RCC 7860 (cell line): ENCODE data around the gene RGSL1.

Experiments
- DNase-seq: peaks from one replicate; pipeline ENCODE4 v3.0.0-alpha.2; 2015; ENCODE audit warnings: low spot score
- FAIRE-seq: peaks from 2 replicates; lab custom pipeline; 2012; peaks lifted over from hg19 to GRCh38; lab: Jason Lieb, UNC

RGSL1 gene

GRCh38 chr1:182450087-182450486 lies at the start of gene RGSL1:
TSS of gene RGSL1 (plus strand) at chr1:182450146. CDS start at chr1:182450166, 20 bp downstream.
- DNase-seq, result no peak
- FAIRE-seq, result no peak

- FAIRE-seq, result no peak
- DNase-seq, result no peak
Measured at GRCh38 chr1:182400567-182400966, 49.4 kb upstream of the RGSL1 start, which contains the start of gene TEDDM1. TSS of gene TEDDM1 (minus strand) at chr1:182400667. CDS start at chr1:182400485, 182 bp downstream.

- no peak for FAIRE-seq
Measured at GRCh38 chr1:182404781-182405180, 45.2 kb upstream of the RGSL1 start.

DNA sequence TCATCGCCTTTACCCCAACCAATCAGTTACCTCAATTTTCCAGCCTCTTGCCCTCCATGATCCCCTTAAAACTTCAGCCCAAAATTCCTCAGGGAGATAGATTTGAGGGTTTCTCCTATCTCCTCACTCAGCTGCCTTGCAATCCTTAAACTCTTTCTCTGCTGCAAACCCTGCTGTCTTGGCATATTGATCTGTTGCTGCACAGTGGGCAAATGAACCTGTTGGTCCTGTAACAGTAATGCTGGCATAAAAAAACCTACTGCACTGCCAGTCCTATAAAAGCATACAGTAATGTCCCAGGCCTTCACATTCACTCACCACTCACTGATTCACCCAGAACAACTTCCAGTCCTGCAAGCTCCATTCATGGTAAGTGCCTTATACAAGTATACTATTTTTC lies 44.4 kb upstream of the RGSL1 start:
- no peak for DNase-seq
- no peak for FAIRE-seq

More at GRCh38 chr1:182404781-182405180, 45.2 kb upstream of the RGSL1 start:
- no peak for DNase-seq

DNA sequence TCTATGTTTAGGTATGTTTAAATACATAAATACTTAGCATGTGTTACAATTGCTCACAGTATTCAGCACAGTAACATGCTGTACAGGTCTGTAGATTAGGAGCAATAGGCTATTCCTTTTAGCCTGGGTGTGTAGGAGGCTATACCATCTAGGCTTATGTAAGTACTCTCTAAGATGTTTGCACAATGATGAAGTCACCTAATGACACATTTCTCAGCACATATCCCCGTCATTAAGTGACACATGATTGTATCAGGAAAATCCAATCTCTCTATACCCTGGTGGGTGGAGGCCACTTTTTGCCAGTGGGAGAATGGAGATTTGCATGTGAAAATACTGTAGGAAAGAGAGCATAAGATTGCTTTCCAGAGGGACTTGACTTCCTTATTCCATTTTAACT lies 43.9 kb upstream of the RGSL1 start:
- DNase-seq (no peak), FAIRE-seq (no peak)

- DNase-seq, result no peak
- FAIRE-seq, result no peak
Measured at GRCh38 chr1:182407724-182408123, 42.2 kb upstream of the RGSL1 start.

GRCh38 chr1:182408435-182409075 lies 41.4 kb upstream of the RGSL1 start:
- DNase-seq (no peak), FAIRE-seq (no peak)

DNA sequence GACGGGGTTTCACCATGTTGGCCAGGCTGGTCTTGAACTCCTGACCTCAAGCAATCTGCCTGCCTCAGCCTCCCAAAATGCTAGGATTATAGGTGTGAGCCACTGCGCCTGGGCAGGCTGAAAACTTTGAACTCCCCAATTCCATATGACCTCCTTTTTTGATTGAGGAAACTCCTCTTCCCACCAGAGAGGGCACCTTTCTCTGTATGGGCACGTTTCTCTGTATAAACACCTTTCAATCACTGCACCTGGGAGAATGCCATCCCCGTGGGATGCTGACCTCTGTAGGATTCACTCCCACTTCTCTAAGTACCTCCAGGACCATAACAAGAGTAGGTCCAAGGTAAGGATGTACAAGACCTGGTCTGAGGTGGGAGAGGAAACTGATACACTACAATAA lies 39.8 kb upstream of the RGSL1 start:
- DNase-seq (no peak), FAIRE-seq (no peak)

- DNase-seq (no peak), FAIRE-seq (no peak)
Measured at GRCh38 chr1:182410620-182411273, 39.2 kb upstream of the RGSL1 start.

- no peak for FAIRE-seq
- DNase-seq, result no peak
Measured at GRCh38 chr1:182413486-182413885, 36.5 kb upstream of the RGSL1 start.

DNA sequence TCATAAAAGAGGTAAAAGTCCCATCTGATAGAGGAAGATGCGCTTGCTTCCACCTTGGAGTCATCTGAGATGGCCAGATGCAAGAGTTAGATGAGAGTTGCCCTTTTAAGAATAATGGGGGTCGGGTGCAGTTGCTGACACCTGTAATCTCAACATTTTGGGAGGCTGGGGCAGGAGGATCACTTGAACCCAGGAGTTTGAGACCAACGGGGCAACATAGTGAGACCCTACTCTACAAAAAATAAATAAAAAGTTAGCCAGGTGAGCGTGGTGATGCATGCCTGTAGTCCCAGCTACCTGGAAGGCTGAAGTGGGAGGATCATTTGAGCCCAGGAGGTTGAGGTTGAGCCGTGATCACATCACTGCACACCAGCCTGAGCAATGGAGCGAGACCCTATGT lies 36.0 kb upstream of the RGSL1 start:
- DNase-seq, result no peak
- FAIRE-seq, result no peak

GRCh38 chr1:182415789-182416188 lies 34.2 kb upstream of the RGSL1 start:
- no peak for DNase-seq
- FAIRE-seq, result no peak

DNA sequence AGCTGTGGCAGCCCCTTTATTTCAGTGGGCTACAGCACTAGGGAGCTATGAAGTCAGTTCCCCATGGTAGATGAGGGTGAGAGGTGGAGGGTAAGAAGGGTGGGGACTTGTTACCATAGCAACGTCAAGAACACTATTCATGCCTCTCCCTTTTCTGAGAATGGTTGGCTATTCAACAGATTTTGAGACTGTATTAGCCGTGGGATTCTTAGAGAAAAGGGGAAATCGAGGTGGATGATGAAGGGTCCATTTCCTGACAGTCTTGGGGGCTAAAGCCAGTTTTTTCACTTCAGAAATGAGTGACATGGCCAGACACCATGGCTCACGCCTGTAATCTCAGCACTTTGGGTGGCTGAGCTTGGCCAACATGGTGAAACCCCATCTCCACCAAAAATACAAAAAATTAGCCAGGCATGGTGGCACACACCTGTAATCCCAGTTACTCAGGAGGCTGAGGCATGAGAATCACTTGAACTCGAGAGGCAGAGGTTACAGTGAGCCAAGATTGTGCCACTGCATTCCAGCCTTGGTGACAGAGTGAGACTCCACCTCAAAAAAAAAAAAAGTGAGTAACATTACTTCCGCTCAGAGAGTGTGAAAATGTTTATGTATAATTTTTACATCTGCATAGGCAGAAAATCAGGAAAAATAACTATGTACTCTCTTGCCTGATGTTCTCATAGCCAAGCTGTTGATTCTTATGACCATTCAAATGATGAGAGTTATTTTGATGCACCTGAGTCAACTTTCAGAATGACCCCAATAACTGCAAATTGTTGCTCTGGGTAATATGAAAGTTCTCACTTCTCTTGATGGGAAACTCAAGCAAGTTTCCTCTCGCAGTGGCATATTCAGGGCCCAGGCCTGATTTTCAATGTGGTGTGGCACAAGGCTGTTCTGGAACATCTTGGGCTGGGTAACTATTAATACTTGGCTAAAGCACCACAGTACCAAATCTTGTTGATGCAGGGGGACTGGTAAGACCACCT lies 23.2 kb upstream of the RGSL1 start:
- no peak for DNase-seq
- no peak for FAIRE-seq

- DNase-seq (no peak), FAIRE-seq (no peak)
Measured at GRCh38 chr1:182428043-182428442, 21.9 kb upstream of the RGSL1 start.

- FAIRE-seq (no peak), DNase-seq (no peak)
Measured at GRCh38 chr1:182430263-182431068, 19.5 kb upstream of the RGSL1 start.

- DNase-seq (no peak), FAIRE-seq (no peak)
Measured at GRCh38 chr1:182431278-182431677, 18.7 kb upstream of the RGSL1 start.

GRCh38 chr1:182433580-182433979 lies 16.4 kb upstream of the RGSL1 start:
- FAIRE-seq (no peak), DNase-seq (no peak)

- FAIRE-seq (no peak), DNase-seq (no peak)
Measured at GRCh38 chr1:182438326-182438725, 11.6 kb upstream of the RGSL1 start.

DNA sequence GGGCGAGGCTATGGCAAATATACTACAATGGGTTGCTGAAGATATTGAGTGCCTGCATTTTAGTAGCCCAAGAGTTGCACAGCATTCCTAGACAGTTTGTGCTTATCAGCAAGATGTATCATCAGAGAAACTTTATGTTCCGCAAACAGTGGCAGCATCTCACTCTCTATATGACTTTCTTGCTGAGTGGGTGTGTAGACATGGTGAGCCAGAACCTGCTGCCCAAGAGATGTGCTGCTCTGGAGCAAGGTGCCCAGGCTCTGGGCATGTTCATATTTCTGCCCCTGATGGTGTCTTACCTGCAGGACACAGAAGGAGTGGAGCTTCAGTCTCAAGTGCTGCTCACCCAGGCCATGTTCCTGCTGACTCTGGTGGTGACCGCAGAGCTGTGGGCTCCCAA lies 8.2 kb upstream of the RGSL1 start:
- DNase-seq (no peak), FAIRE-seq (no peak)

DNA sequence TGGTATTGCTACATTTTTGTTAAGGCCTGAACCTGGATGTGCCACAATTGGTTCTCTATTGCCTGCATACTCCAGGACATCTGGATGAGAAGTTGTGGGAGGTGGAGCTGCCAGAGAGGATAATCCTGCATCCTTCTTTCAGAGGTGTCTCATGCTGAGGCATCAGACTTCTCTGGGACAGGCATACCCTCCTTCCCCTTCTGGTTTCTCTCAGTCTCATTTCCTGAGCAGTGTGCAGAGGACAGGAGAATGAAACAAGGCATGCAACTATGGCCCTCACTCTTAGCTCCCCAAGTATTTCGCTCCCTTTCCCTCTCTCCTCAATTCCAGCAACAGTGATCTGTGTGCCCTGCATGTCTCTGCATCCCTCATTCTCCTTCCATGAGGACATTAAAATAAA lies 7.6 kb upstream of the RGSL1 start:
- FAIRE-seq, result no peak
- DNase-seq, result no peak

- FAIRE-seq, result no peak
- DNase-seq, result no peak
Measured at GRCh38 chr1:182444497-182444896, 5.4 kb upstream of the RGSL1 start.
